RKO (cell line): ENCODE results near the gene FITM2.
A peak's percentile ranks its signal among the peaks of the same experiment; 100 is the strongest.
"Not testable (repeated sequence)": the region's sequence is repeated elsewhere in the genome, so short reads cannot be mapped to it uniquely, and the experiment has no call there.

Experiments used
- DNase-seq: peaks from one replicate; pipeline ENCODE4 v3.0.0-alpha.2; 2016; ENCODE audit warnings: low spot score

The FITM2 gene

DNA sequence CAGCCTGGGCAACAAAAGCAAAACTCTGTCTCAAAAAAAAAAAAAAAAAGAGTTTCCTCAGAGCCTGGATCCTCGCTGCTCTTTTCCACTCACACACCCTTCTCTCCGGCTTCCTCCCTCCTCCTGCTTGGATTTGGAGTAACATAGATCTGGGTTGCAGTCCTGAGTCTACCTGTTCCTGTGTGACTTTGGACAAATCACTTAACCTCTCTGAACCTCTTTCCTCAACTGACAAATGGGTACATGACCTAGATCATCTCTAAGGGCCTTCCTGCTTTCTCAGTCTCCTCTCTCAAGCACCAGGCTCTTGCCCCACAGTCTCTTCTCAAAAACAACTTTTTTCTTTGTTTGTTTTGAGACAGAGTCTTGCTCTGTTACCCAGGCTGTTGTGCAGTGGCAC lies 20.2 kb upstream of the FITM2 start:
- no peak for DNase-seq

DNA sequence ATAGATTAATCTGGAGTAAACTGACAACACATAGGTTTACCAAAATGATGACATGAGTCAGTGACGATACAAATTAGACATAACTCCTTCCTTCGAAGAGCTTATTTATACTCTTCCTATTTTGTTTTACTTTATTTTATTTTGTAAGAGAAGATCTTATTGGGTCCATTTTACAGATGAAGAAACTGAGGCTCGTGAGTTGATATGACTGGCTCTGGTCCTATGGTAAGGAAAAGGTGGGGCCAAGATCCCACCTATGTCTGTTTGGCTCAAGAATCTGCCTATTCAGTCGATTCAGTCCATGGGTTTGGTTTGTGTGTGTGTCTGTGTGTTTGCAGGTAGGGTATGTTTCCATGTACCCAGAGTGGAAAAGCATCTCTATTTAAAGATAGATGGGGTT lies 17.4 kb upstream of the FITM2 start:
- no peak for DNase-seq

- not testable (repeated sequence) for DNase-seq
Measured at GRCh38 chr20:44327748-44328147, 16.7 kb upstream of the FITM2 start.

DNA sequence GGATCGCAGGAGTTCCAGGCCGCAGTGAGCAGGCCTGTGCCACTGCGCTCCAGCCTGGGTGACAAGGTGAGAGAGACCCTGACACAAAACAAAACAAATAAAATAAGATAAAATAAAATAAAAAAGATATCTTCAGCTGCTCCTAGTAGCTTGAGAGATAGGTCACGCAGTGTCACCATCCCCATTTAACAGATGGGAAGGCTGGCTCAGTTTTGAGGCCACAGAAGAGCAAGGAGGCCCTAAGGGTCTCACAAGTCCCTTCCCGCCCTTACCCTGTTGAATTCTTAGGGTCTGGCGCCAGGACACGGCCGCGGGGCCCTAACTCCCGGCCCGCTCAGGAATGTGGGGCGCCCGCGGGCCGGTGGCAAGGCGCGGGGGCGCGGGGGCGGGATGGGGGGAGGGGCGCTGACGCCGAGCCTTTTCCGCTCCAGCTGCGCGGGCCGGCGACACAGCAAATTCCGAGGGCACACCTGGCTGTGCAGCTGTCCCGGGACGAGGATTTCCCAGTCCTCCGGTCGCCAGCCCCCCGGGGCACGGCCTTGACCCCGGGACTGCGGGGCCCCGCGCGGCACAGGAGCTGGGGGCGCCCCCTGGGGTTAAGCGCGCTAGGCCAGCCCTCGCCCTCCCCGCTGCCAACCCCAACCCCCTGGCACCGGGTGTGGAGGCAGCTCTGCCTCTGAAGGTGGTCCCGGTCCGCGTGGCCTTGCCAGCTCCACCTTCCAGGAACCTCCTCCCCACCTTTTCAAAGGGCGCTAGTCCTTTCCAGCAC lies 15.6 kb upstream of the FITM2 start:
- no peak for DNase-seq

DNA sequence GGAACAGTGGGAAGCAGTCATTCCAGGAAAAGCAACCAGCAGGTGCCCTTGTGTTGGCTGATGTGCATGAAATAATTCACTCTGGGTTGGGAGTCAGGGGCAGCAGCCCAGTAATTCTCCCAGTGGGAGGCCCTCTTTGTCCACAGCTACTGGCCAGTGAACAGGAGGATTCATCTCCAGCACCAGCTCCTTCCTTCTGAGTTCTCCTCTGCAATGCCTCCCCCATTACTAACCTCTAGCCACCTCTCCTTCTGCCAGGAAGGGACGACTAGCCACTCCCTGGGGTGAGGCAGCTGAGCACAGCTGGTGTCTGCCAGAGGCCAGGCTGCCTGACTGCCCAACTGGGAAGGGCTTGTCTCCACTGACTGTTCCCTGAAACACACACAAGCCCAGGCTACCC lies 13.3 kb upstream of the FITM2 start:
- no peak for DNase-seq

GRCh38 chr20:44319839-44320422 lies 8.9 kb upstream of the FITM2 start:
- DNase-seq = no peak

DNA sequence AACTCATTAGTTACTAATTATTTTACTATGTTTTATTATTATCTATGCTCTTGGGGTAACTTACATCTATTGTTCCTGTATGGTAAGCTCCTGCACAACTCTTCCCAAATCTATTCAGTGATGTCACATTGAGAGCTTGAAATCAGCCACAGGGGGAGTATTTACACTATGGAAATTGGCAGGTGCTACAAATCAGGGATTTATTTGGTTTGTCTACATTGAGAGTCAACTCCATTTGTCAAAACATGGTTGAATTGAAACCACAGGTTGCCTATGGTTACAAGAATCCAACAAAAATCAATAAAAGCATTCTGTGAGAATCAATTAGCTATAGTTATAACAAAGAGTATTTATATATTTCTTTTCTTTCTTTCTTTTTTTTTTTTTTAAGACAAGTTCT lies 3.9 kb upstream of the FITM2 start:
- DNase-seq = no peak

- DNase-seq = peak; percentile 45
Measured at GRCh38 chr20:44309763-44310663, 989 bp downstream of the FITM2 start.

DNA sequence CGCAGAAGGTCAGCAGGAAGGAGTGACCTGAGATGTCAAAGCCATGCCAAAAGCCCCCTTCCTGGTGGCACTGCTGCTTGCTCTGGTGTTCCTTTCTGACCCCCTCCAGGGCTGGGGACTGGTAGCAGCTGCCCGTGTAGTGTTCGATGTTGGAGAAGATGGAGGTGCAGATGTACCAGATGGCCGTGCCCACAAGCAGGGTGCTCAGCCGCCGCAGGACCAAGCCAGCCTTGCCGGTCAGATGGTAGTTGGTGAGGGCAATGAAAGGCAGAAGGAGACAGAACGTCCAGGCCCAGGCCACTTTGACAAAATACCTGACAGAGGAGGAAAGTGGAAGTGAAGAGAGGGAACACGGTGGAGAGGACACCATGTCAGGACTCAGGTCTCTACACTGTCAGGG lies 4.1 kb downstream of the FITM2 start:
- no peak for DNase-seq

DNA sequence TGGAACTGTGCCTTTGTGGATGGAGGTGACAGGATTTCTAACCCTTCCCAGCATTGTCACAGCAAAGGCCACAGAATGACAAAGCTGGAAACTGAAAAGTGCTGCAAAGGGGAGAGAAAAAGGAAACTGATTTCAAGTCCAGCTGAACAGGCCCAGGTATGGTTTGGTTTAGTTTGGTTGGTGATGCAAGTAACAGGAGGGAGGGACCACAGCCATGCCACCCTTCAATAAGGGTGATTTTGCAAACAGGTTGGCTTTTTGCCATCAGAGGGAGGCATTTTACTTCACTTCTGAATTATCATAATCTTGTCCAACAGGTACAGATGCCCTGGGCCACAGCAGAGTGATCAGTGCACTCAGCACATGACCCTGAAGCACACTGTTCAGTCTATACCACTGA lies 6.6 kb downstream of the FITM2 start:
- DNase-seq = no peak

- no peak for DNase-seq
Measured at GRCh38 chr20:44302736-44303135, 8.3 kb downstream of the FITM2 start.

DNA sequence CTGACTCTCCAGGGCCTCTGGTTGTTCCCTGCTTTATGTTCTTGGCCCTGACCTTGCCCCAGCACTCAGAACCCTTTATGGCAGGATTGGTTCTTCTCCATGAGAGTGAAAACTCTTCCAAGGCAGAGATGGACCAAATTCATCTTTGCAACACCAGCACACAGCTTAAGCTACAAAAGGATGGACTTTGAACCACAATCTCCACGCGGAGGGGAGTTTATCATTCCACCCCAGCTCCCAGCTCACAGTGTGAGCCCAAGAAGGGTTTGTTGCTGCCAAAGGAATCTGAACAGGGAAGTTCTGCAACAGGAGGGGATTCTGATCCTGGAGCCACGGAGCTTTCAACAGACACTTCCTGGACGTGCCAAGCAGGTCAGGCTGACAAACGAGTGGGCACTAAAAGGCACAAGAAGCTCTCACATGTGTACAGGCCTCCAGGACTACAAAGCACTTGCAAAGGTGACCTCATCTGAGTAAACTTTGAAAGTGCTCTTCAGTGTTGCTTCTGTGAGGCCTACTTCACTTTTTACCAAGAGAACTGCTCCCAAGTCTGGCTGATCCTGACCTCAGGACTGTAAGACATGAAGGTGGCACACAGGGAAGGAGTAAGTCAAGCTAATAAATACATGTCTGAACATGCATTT lies 8.9 kb downstream of the FITM2 start:
- no peak for DNase-seq

DNA sequence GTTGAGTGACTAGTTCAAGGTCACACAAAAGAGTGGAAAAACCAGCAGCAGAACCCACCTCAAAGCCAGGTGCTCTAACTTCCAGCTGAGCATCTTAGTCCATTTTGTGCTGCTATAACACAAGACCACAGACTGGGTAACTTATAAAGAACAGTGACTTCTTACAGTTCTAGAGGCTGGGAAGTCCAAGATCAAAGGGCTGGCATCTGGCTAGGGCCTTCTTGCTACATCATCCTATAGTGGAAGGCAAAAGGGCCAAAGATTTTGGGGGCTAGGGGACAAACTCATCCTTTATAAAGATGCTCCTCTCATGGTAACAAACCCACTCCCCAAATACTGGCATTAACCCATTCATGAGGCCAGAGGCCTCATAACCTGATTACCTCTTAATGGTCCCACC lies 9.7 kb downstream of the FITM2 start:
- no peak for DNase-seq

GRCh38 chr20:44299011-44299535 lies 11.9 kb downstream of the FITM2 start:
- not testable (repeated sequence) for DNase-seq

DNA sequence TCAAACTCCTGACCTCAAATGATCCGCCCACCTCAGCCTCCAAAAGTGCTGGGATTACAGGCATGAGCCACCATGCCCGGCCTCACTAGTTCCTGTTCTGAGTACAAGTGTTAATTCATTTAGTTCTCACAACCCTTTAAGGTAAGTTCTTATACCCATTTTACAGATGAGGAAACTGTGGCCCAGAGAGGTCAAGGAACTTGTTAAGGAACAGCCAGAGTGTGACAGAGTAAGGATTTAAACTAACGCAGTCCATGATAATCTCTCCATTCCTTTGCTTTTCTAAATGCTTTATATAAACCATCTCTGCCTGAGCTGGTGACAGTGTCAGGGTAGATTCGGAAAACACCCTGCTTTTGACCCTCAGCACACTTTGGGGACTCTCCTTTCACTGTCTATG lies 13.3 kb downstream of the FITM2 start:
- no peak for DNase-seq

GRCh38 chr20:44296011-44296410 lies 15.0 kb downstream of the FITM2 start:
- DNase-seq = no peak

GRCh38 chr20:44291754-44292153 lies 19.2 kb downstream of the FITM2 start:
- no peak for DNase-seq

DNA sequence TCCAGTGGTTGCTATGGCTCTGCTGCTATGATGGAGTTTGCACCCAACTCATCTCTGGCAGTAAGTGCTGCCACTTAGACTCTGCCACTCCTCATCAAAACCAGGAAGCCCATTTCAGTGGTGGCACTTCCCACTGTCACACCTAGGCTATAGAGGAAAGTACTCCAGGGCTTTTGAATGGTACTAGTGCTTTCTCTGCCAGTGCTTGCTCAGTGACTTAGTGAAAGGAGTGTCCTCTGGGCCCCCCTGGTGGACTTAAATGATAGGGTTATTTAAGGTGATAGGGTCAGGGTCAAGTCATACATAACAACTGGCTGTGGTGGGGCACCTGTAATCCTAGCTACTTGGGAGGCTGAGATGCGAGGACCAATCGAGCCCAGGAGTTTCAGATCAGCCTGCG lies 22.8 kb downstream of the FITM2 start:
- DNase-seq = peak; percentile 36

DNA sequence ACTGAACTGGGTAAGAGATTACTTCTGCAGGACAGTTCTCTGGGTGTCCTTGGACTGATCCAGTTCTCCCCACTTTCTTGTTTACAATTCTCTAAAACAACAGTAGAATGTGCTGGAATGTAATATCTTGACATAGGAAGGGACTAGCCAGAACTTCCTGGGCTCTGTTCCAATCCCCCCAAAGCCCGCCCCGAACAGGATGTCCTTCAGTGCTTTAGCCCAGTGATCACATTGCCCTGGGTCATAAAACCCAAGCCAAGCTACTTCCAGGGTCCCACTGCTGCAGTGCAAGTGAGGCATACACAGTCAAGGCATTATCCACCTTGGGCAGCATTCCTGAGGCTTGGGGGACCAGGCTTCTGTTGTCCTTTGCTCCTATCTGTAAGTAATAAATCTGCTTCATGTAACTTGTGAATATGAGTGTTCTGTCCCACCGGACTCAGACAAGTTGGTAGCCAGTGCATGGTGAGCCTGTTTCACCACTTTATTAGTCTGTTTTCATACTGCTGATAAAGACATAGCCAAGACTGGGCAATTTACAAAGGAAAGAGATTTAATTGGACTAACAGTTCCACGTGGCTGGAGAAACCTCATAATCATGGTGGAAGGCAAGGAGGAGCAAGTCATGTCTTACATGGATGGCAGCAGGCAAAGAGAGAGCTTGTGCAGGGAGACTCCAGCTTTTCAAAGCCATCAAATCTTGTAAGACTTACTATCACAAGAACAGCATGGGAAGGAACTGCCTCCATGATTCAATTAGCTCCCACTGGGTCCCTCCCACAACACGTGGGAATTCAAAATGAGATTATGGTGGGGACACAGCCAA lies 23.5 kb downstream of the FITM2 start:
- DNase-seq = no peak

DNA sequence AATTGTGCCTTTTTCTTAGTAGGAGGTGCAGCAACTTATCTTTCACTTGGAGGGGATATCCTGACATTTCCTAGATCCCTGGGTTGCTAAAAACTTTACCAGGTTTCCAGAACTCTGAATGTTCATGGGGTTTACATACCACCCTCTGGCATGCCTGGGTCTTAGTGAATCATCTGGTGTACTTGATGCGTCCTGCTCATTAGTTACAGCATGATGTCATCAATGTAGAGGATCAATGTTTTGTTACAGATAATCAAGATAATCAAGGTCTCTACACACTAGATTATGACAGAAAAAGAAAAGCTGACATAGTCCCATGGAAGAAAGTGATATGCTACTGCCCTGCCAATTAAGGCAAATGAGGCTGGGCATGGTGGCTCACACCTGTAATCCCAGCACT lies 27.0 kb downstream of the FITM2 start:
- no peak for DNase-seq

DNA sequence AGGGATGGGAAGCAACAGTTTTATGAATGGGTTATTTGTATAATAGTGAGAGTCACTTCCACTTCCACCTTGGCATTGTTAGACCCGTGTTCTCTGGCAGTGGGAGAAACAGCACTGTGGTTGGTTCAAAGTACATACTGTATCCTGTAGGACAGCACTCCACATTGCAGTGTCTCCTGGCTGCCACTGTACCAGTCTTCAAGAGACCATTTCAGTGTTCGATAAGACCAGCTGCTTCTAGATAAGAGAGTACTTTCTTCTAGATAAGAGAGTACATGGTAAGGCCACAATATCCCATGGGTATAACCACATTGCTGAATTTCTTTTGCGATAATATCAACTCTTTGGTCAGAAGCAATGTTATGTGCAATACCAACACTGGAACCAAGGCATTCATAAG lies 28.8 kb downstream of the FITM2 start:
- DNase-seq = no peak
